Measurements from ENCODE around the gene PXT1.

PXT1 gene

GRCh38 chr6:36372088-36372487 is 70.6 kb downstream of the PXT1 start:
- no peak overlapping the region for H3K4me3 ChIP-seq (ENCODE audit: low read depth, low read length)
- no peak overlapping the region for H3K27ac ChIP-seq (ENCODE audit: extremely low read depth, low read depth, low read length)
- CTCF ChIA-PET, result interaction anchor here (0.6 kb wide), 1 partner anchor 12 kb away, joined by 3 read pairs; no protein-coding TSS in a partner anchor
- H3K4me1 ChIP-seq (ENCODE audit: control insufficient read depth, insufficient read depth, low read length), result no peaks in the 10 kb centered on the region
- no peak for TF ChIP-seq ZNF335 (tag by site-specific recombination; conservative IDR thresholded peaks at IDR 0.05)
- no peak for TF ChIP-seq ZNF112 (tag by site-specific recombination; IDR thresholded peaks at IDR 0.05)
- peak; percentile 97 for TF ChIP-seq ZNF623 (tag by site-specific recombination; IDR thresholded peaks at IDR 0.05)
- no peaks in the 10 kb centered on the region for H3K9me3 ChIP-seq (ENCODE audit: control insufficient read depth, insufficient read depth, low read depth, low read length)
- POLR2A ChIA-PET, result no interaction called here
- H3K36me3 ChIP-seq (ENCODE audit: control insufficient read depth in 2 of 2, insufficient read depth in 1 of 2, low read length in 2 of 2), result no peaks in the 10 kb centered on the region

GRCh38 chr6:36371211-36371610 is 71.4 kb downstream of the PXT1 start:
- no peaks in the 10 kb centered on the region for H3K9me3 ChIP-seq (ENCODE audit: control insufficient read depth, insufficient read depth, low read depth, low read length)
- no peak overlapping the region for H3K4me3 ChIP-seq (ENCODE audit: low read depth, low read length)
- H3K4me1 ChIP-seq (ENCODE audit: control insufficient read depth, insufficient read depth, low read length), result no peaks in the 10 kb centered on the region
- TF ChIP-seq PRDM10 (tag by site-specific recombination; IDR thresholded peaks at IDR 0.05), result no peak
- TF ChIP-seq ZNF530 (tag by site-specific recombination; IDR thresholded peaks at IDR 0.05; ENCODE audit: low read depth), result no peak
- no peak for TF ChIP-seq ZNF837 (tag by site-specific recombination; IDR thresholded peaks at IDR 0.05)
- TF ChIP-seq ZNF184 (tag by site-specific recombination; IDR thresholded peaks at IDR 0.05), result no peak
- TF ChIP-seq REST (tag by site-specific recombination; IDR thresholded peaks at IDR 0.05), result no peak
- no peak for TF ChIP-seq ZFP41 (tag by site-specific recombination; IDR thresholded peaks at IDR 0.05; ENCODE audit: borderline replicate concordance)
- TF ChIP-seq ATF2 (tag by site-specific recombination; IDR thresholded peaks at IDR 0.05; ENCODE audit: low read depth), result no peak
- no peak for TF ChIP-seq ZNF580 (tag by site-specific recombination; IDR thresholded peaks at IDR 0.05)
- no peak for TF ChIP-seq ZFP37 (tag by site-specific recombination; IDR thresholded peaks at IDR 0.05)
- no peak for TF ChIP-seq ZNF629 (tag by site-specific recombination; IDR thresholded peaks at IDR 0.05)
- no peak for TF ChIP-seq ZFP69B (tag by site-specific recombination; IDR thresholded peaks at IDR 0.05)
- no peak for TF ChIP-seq BCL6B (tag by site-specific recombination; IDR thresholded peaks at IDR 0.05)
- TF ChIP-seq ELK4 (IDR thresholded peaks at IDR 0.05; ENCODE audit: borderline replicate concordance, low read depth, low read length), result no peak
- no peak for TF ChIP-seq ZNF302 (tag by site-specific recombination; IDR thresholded peaks at IDR 0.05; ENCODE audit: low read depth)
- no peak for TF ChIP-seq PRDM1 (tag by site-specific recombination; IDR thresholded peaks at IDR 0.05)
- no peak for TF ChIP-seq ZIC2 (tag by site-specific recombination; IDR thresholded peaks at IDR 0.05)
- TF ChIP-seq ZNF488 (tag by site-specific recombination; IDR thresholded peaks at IDR 0.05), result no peak
- no peak for TF ChIP-seq ZNF596 (tag by site-specific recombination; IDR thresholded peaks at IDR 0.05)
- TF ChIP-seq MYNN (tag by site-specific recombination; IDR thresholded peaks at IDR 0.05; ENCODE audit: borderline replicate concordance), result no peak
- no peaks in the 10 kb centered on the region for H3K36me3 ChIP-seq (ENCODE audit: control insufficient read depth in 2 of 2, insufficient read depth in 1 of 2, low read length in 2 of 2)
- POLR2A ChIA-PET, result no interaction called here
- CTCF ChIA-PET, result no interaction called here
- H3K27ac ChIP-seq (ENCODE audit: extremely low read depth, low read depth, low read length), result no peak overlapping the region

Data from HEK293 (cell line).